ENCODE data around the gene PTPRJ. TPM values are rescaled to one million over a fixed set of nuclear protein-coding genes. Genes with fewer than 3 reads are reported as not detected.

The PTPRJ gene
- total RNA-seq, 1 experiment from 2014 or later = 59.4 TPM

DNA sequence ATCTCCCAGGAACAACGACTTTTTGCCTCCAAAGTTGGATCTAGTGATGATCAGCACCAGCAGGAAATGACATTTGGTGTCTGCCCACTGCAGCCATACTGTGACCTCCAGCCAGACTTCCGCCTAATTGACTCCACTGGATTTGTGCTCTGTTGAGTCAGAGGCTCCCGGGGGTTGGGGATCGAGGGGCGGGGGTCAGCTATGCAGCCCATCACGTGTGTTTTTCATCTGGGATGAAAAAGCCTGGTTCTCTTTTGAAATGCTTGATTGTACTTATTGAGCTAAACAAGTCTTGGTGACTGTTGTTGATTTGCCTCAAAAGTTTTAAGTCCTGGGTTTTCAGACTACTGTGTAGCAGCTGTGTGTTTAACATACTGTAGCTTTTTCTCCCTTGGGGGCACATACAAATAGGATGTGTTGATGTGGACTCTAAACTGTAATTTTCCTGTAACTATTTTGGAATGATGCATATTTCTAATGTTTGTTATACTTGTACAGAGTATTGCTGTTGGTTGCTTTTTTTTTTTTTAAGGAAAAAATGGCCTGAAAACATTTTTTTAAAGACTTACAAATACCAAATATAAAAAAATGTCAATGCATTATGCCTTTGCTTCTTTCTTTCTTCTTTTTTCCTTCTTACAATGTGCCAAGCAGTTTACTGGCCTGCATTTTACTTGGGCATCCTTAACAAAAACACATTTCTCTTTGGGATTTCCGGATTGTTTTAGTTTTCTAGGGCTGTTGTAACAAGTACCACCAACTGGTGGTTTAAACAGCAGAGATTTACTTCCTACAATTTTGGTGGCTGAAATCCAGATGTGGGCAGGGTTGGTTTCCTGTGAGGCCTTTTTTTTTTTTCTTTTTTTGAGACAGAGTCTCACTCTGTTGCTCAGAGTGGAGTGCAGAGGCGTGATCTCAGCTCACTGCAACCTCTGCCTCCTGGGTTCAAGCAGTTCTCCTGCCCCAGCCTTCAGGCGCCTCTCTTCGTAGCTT, 190.2 kb downstream of the PTPRJ start:
- CTCF ChIA-PET = interaction anchor here (0.7 kb wide), 3 partner anchors 40 to 287 kb away, joined by 3 read pairs; no protein-coding TSS in a partner anchor
- BruUV-seq (replicated peaks) = no TSS peak
- H3K27ac Mint-ChIP-seq (ENCODE audit: unreplicated experiment) = no peak overlapping the region

DNA sequence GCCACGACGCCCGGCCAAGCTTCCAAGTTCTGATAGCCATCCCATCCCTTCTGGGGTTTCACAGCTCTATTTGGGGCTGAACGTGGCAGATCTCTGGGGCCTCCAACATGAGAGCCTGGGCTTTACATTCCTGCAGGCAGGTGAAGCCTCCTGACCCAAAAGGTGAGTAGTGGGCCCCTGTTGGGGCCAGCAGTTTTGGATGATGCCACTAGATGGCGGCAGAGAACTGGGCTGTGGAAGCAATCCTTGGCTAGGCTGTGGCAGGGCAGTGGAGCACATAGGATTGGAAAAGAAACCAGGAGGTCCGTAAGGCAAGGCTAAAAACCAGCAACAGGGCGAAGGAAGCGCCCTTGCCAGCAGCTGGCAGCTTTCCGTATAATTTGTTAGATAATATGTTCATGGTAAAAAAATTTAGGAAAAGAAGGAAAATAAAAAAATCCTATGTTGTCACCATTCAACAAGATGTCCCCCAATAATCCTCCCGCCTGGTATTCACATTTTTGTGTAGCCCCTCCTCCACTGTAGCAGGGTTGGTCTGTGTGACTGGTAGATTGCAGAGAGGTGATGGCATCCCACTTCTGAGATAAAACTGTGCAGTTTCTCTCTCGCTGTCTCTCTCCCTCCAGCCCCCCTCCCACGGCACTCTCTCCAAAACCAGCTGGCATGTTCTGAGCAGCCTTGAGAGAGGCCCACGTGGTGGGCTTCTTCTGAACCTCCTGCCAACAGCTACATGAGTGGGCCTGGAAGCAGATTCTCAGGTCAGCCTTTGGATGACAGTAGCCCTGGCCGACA, 192.7 kb downstream of the PTPRJ start:
- intact Hi-C loops (cut with micrococcal nuclease; ENCODE audit: unreplicated experiment) = loop anchor here (5.0 to 10.0 kb wide), 2 partner anchors 134 to 1352 kb away; partner anchors contain the start of gene OR4S1
- no peaks in the 10 kb centered on the region for H3K4me1 Mint-ChIP-seq (ENCODE audit: low read depth, unreplicated experiment)
- CTCF ChIA-PET = no interaction called here
- no peak overlapping the region for H3K27ac Mint-ChIP-seq (ENCODE audit: unreplicated experiment)
- H3K27me3 Mint-ChIP-seq (ENCODE audit: unreplicated experiment) = peaks cover 5% of the 10 kb centered on the region
- H3K4me3 Mint-ChIP-seq (ENCODE audit: low read depth, unreplicated experiment) = no peak overlapping the region
- no TSS peak for BruUV-seq (replicated peaks)
- TF ChIP-seq, protein P1, sequence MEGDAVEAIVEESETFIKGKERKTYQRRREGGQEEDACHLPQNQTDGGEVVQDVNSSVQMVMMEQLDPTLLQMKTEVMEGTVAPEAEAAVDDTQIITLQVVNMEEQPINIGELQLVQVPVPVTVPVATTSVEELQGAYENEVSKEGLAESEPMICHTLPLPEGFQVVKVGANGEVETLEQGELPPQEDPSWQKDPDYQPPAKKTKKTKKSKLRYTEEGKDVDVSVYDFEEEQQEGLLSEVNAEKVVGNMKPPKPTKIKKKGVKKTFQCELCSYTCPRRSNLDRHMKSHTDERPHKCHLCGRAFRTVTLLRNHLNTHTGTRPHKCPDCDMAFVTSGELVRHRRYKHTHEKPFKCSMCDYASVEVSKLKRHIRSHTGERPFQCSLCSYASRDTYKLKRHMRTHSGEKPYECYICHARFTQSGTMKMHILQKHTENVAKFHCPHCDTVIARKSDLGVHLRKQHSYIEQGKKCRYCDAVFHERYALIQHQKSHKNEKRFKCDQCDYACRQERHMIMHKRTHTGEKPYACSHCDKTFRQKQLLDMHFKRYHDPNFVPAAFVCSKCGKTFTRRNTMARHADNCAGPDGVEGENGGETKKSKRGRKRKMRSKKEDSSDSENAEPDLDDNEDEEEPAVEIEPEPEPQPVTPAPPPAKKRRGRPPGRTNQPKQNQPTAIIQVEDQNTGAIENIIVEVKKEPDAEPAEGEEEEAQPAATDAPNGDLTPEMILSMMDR (IDR thresholded peaks at IDR 0.05; ENCODE audit: unreplicated experiment) = peak; percentile 91
- H3K36me3 Mint-ChIP-seq (ENCODE audit: insufficient read depth, unreplicated experiment) = no peaks in the 10 kb centered on the region
- peak; percentile 75 for DNase-seq
- H3K9me3 Mint-ChIP-seq (ENCODE audit: low read depth, unreplicated experiment) = no peaks in the 10 kb centered on the region

More for the DNA sequence above, 190.2 kb downstream of the PTPRJ start:
- Mint-ChIP-seq H3K4me1 (ENCODE audit: low read depth, unreplicated experiment) (no peaks in the 10 kb centered on the region), H3K27me3 (ENCODE audit: unreplicated experiment) (no peaks in the 10 kb centered on the region), H3K9me3 (ENCODE audit: low read depth, unreplicated experiment) (no peaks in the 10 kb centered on the region), H3K4me3 (ENCODE audit: low read depth, unreplicated experiment) (no peak overlapping the region), H3K36me3 (ENCODE audit: insufficient read depth, unreplicated experiment) (peaks cover 12% of the 10 kb centered on the region)
- TF ChIP-seq, protein P1 (IDR thresholded peaks at IDR 0.05; ENCODE audit: unreplicated experiment) = no peak
- no peak for DNase-seq
- intact Hi-C loops (cut with micrococcal nuclease; ENCODE audit: unreplicated experiment) = loop anchor here (5.0 to 10.0 kb wide), 2 partner anchors 137 to 1354 kb away; partner anchors contain the start of gene OR4S1

DNA sequence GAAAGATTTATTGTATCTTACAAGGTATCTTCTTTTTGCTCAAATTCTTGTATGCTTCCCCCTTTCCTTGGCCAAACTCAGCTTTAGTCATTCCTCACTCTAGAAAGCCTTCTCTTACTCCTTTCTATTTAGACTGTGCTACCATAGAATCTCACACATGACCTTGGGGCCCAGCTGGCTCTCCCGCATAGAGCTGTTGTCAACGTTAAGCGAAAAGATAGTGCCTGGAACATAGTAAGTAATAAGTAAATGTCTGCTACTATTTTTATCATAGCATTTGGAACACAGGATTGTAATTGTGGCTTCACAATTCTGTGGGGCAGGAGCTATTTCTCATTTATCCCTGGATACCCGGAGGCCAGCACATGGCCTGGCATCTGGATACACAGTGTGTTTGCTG, 197.3 kb downstream of the PTPRJ start:
- intact Hi-C loops (cut with micrococcal nuclease; ENCODE audit: unreplicated experiment) = loop anchor here (10.0 kb wide), 1 partner anchor 1347 kb away; no protein-coding TSS in a partner anchor
- H3K4me1 Mint-ChIP-seq (ENCODE audit: low read depth, unreplicated experiment) = no peaks in the 10 kb centered on the region
- BruUV-seq (replicated peaks) = no TSS peak
- H3K27ac Mint-ChIP-seq (ENCODE audit: unreplicated experiment) = no peak overlapping the region
- H3K27me3 Mint-ChIP-seq (ENCODE audit: unreplicated experiment) = peaks cover 30% of the 10 kb centered on the region
- no peaks in the 10 kb centered on the region for H3K36me3 Mint-ChIP-seq (ENCODE audit: insufficient read depth, unreplicated experiment)
- H3K9me3 Mint-ChIP-seq (ENCODE audit: low read depth, unreplicated experiment) = no peaks in the 10 kb centered on the region
- TF ChIP-seq, protein P1 (IDR thresholded peaks at IDR 0.05; ENCODE audit: unreplicated experiment) = no peak
- no peak for DNase-seq
- CTCF ChIA-PET = no interaction called here
- no peak overlapping the region for H3K4me3 Mint-ChIP-seq (ENCODE audit: low read depth, unreplicated experiment)

DNA sequence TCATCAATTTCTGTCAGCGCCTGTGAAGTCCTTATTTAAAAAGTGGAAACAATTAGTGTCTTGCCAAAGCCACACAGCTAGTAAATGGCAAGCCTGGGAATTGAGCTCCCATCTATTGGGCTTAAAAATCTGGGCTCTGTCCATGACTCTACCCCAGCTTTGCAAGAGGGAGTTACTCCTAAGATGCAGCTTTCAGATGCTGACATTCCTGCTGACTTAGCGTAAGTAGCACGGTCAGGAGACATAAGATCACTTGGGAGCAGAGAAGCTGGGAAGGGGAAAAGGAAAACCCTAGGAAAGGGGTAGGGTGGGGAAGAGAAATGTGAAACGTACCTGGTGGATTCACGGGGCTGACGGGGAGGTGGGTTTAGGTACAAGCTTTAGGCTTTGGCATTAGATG, 200.3 kb downstream of the PTPRJ start:
- H3K9me3 Mint-ChIP-seq (ENCODE audit: low read depth, unreplicated experiment) = no peaks in the 10 kb centered on the region
- CTCF ChIA-PET = no interaction called here
- no peak for DNase-seq
- peaks cover 30% of the 10 kb centered on the region for H3K27me3 Mint-ChIP-seq (ENCODE audit: unreplicated experiment)
- TF ChIP-seq, protein P1 (IDR thresholded peaks at IDR 0.05; ENCODE audit: unreplicated experiment) = no peak
- no TSS peak for BruUV-seq (replicated peaks)
- no peak overlapping the region for H3K4me3 Mint-ChIP-seq (ENCODE audit: low read depth, unreplicated experiment)
- no peaks in the 10 kb centered on the region for H3K36me3 Mint-ChIP-seq (ENCODE audit: insufficient read depth, unreplicated experiment)
- no peak overlapping the region for H3K27ac Mint-ChIP-seq (ENCODE audit: unreplicated experiment)
- no peaks in the 10 kb centered on the region for H3K4me1 Mint-ChIP-seq (ENCODE audit: low read depth, unreplicated experiment)
- intact Hi-C loops (cut with micrococcal nuclease; ENCODE audit: unreplicated experiment) = no loop called here
